Right atrium auricular region (tissue), 2 donors: ENCODE results near the gene ZNF518A. TPM values are rescaled to one million over a fixed set of nuclear protein-coding genes. Genes with fewer than 3 reads are reported as not detected.

ENCODE experiments used
- DNase-seq: peaks from one replicate; pipeline ENCODE4 v3.0.0-alpha.2; 2019; ENCODE audit warnings: low spot score
- H3K27ac ChIP-seq, 2 donors: fragments of 200-600 bp; sonication (generic); 1 replicate in 1 of 2; 2 replicates in 1 of 2; pipeline ENCODE4 v1.5.1; 2016 to 2019
- H3K27me3 ChIP-seq, 2 donors: fragments of 200-600 bp; sonication (generic); one replicate each; pipeline versions ENCODE4 v1.5.1 to v1.6.0; 2017 to 2019
- H3K36me3 ChIP-seq: fragments of 200-600 bp; sonication (generic); one replicate; pipeline ENCODE4 v1.5.1; 2016
- H3K4me1 ChIP-seq, 2 donors: fragments of 200-600 bp; sonication (generic); one replicate each; pipeline versions ENCODE4 v1.5.1 to v1.6.0; 2017 to 2019
- H3K4me3 ChIP-seq, 2 donors: fragments of 200-600 bp; sonication (generic); 1 replicate in 1 of 2; 2 replicates in 1 of 2; pipeline ENCODE4 v1.5.1; 2017 to 2019; ENCODE audit warnings: mild to moderate bottlenecking in 1 of 2, moderate library complexity in 1 of 2
- H3K9me3 ChIP-seq, 2 donors: fragments of 200-600 bp; sonication (generic); one replicate each; pipeline ENCODE4 v1.5.1; 2019
- CTCF ChIP-seq, 2 donors: fragments of 200-600 bp; sonication (generic); IDR thresholded peaks; one replicate each; pipeline ENCODE4 v1.5.1; 2019; ENCODE audit warnings: antibody characterized with exemption in 2 of 2
- total RNA-seq, 2 donors: library from RNA; depleted of rRNA; stranded (reverse); fragments of >200 nt; gene quantifications; one replicate each; pipeline ENCODE4 v1.1.0, GENCODE V29; 2016

The ZNF518A gene
- total RNA-seq, 2 donors from 2014 or later = 6.2 to 8.1 TPM

- Histone ChIP-seq H3K27ac (no peak overlapping the region), H3K4me3 (no peak overlapping the region), H3K27me3 (no peaks in the 10 kb centered on the region), H3K4me1 (no peaks in the 10 kb centered on the region), H3K9me3 (peaks cover 0 to 16% of the 10 kb centered on the region in 2 donors), H3K36me3 (no peaks in the 10 kb centered on the region)
- TF ChIP-seq CTCF (IDR thresholded peaks at IDR 0.05) = no peak
- DNase-seq = no peak
These were observed 22.5 kb upstream of the ZNF518A start for GRCh38 chr10:96107623-96108038.

- H3K9me3 ChIP-seq = peaks cover 0 to 16% of the 10 kb centered on the region in 2 donors
- no peaks in the 10 kb centered on the region for H3K27me3 ChIP-seq
- no peak overlapping the region for H3K4me3 ChIP-seq
- no peak for DNase-seq
- no peak for TF ChIP-seq CTCF (IDR thresholded peaks at IDR 0.05)
- H3K4me1 ChIP-seq = no peaks in the 10 kb centered on the region
- no peaks in the 10 kb centered on the region for H3K36me3 ChIP-seq
- H3K27ac ChIP-seq = no peak overlapping the region
These were observed 17.6 kb upstream of the ZNF518A start for GRCh38 chr10:96112531-96112930.

- peaks cover 0 to 5% of the 10 kb centered on the region in 2 donors for H3K27me3 ChIP-seq
These were observed 11.3 kb upstream of the ZNF518A start for GRCh38 chr10:96118604-96119450.

GRCh38 chr10:96122824-96123223 is 7.3 kb upstream of the ZNF518A start:
- no peak for DNase-seq
- H3K27ac ChIP-seq = no peak overlapping the region
- H3K4me1 ChIP-seq = no peaks in the 10 kb centered on the region
- no peaks in the 10 kb centered on the region for H3K36me3 ChIP-seq
- no peaks in the 10 kb centered on the region for H3K9me3 ChIP-seq
- H3K4me3 ChIP-seq = no peak overlapping the region
- peaks cover 2 to 11% of the 10 kb centered on the region in 2 donors for H3K27me3 ChIP-seq
- no peak for TF ChIP-seq CTCF (IDR thresholded peaks at IDR 0.05)

More at GRCh38 chr10:96118604-96119450, 11.3 kb upstream of the ZNF518A start:
- H3K4me3 ChIP-seq = no peak overlapping the region
- no peaks in the 10 kb centered on the region for H3K36me3 ChIP-seq
- no peak overlapping the region for H3K27ac ChIP-seq
- no peak for TF ChIP-seq CTCF (IDR thresholded peaks at IDR 0.05)
- H3K4me1 ChIP-seq = no peaks in the 10 kb centered on the region
- no peaks in the 10 kb centered on the region for H3K9me3 ChIP-seq
- DNase-seq = no peak

GRCh38 chr10:96124230-96125141 is 5.6 kb upstream of the ZNF518A start:
- H3K27me3 ChIP-seq = peaks cover 2 to 11% of the 10 kb centered on the region in 2 donors

More at GRCh38 chr10:96124230-96125141, 5.6 kb upstream of the ZNF518A start:
- DNase-seq = no peak
- no peak for TF ChIP-seq CTCF (IDR thresholded peaks at IDR 0.05)
- H3K9me3 ChIP-seq = peaks cover 0 to 7% of the 10 kb centered on the region in 2 donors
- no peak overlapping the region for H3K27ac ChIP-seq
- H3K4me1 ChIP-seq = peaks cover 0 to 4% of the 10 kb centered on the region in 2 donors
- H3K36me3 ChIP-seq = no peaks in the 10 kb centered on the region
- no peak overlapping the region for H3K4me3 ChIP-seq
